GM12878 (cell line): ENCODE measurements around the gene VN1R5. TPM values are rescaled to one million over a fixed set of nuclear protein-coding genes. Genes with fewer than 3 reads are reported as not detected.

Experiments
- ATAC-seq: fragments of 200-7000 bp; cut with Tn5 transposase; 3 replicates; pipeline ENCODE4 v1.9.1; 2020; ENCODE audit warnings: mild to moderate bottlenecking, moderate library complexity
- BruUV-seq: library from RNA; stranded (reverse); fragments of 400-500 nt; replicated peaks from 2 replicates; lab custom pipeline; 2021; lab: Mats Ljungman, UMichigan
- CTCF ChIA-PET: fragments of 300-600 bp; sonication (Branson Sonifier 250); formaldehyde crosslinking; extraction: SDS; loops from one replicate; lab custom pipeline; 2021; ENCODE audit warnings: inconsistent platforms; lab: Yijun Ruan, JAX
- POLR2A ChIA-PET: fragments of 350-600 bp; formaldehyde crosslinking; extraction: SDS; loops from one replicate; lab custom pipeline; 2021; ENCODE audit warnings: inconsistent platforms; lab: Charles Lee
- RAD21 ChIA-PET: fragments of 300-600 bp; sonication (Branson Sonifier 250); formaldehyde crosslinking; loops from one replicate; lab custom pipeline; 2023; ENCODE audit warnings: antibody characterized with exemption; ENCODE audit not compliant: unreplicated experiment; lab: Charles Lee
- SMC1A ChIA-PET: fragments of 300-600 bp; sonication (Branson Sonifier 250); formaldehyde crosslinking; loops from one replicate; lab custom pipeline; 2023; ENCODE audit not compliant: unreplicated experiment, uncharacterized antibody; lab: Charles Lee
- DNase-seq: peaks from one replicate; pipeline ENCODE4 v3.0.0-alpha.2; 2011; ENCODE audit warnings: low read depth, low spot score
- FAIRE-seq: peaks from 3 replicates; lab custom pipeline; 2011; peaks lifted over from hg19 to GRCh38; lab: Jason Lieb, UNC
- H2AFZ ChIP-seq: 2 replicates; pipeline ENCODE4 v1.6.0; 2011; ENCODE audit warnings: low read depth, low read length, control low read depth; ENCODE audit not compliant: control insufficient read depth
- H3K27ac ChIP-seq: 2 replicates; pipeline ENCODE4 v1.5.1; 2011; ENCODE audit warnings: control low read depth; ENCODE audit not compliant: control insufficient read depth, insufficient read depth
- H3K27me3 ChIP-seq, 2 experiments: replicated peaks in 1 of 2; 2 replicates each; pipeline versions ENCODE4 v1.6.0 to v1.6.1; 2011; ENCODE audit warnings: low read length in 1 of 2; ENCODE audit not compliant: control insufficient read depth in 2 of 2, insufficient read depth in 2 of 2
- H3K36me3 ChIP-seq, 2 experiments: 2 replicates each; pipeline ENCODE4 v1.5.1; 2011; ENCODE audit warnings: low read length in 1 of 2; ENCODE audit not compliant: control insufficient read depth in 2 of 2, insufficient read depth in 2 of 2
- H3K4me1 ChIP-seq: 2 replicates; pipeline ENCODE4 v1.6.1; 2011; ENCODE audit warnings: mild to moderate bottlenecking, low read length, moderate library complexity, mixed read lengths; ENCODE audit not compliant: control insufficient read depth, insufficient read depth
- H3K4me2 ChIP-seq: 2 replicates; pipeline ENCODE4 v1.6.0; 2011; ENCODE audit warnings: control low read depth; ENCODE audit not compliant: control insufficient read depth, insufficient read depth
- H3K4me3 ChIP-seq: fragments of 200-600 bp; sonication (generic); 2 replicates; pipeline ENCODE4 v1.5.1; 2016
- H3K79me2 ChIP-seq: 2 replicates; pipeline ENCODE4 v1.6.0; 2011; ENCODE audit warnings: low read length; ENCODE audit not compliant: control insufficient read depth, insufficient read depth
- H3K9ac ChIP-seq: 2 replicates; pipeline ENCODE4 v1.8.0; 2011; ENCODE audit warnings: low read length, control low read depth, mixed read lengths; ENCODE audit not compliant: control insufficient read depth, insufficient read depth
- H3K9me3 ChIP-seq: replicated peaks from 3 replicates; pipeline ENCODE4 v1.5.1; 2011; ENCODE audit warnings: mild to moderate bottlenecking, low read length; ENCODE audit not compliant: control insufficient read depth, insufficient read depth
- H4K20me1 ChIP-seq: 2 replicates; pipeline ENCODE4 v1.6.0; 2011; ENCODE audit not compliant: control insufficient read depth, insufficient read depth
- CHD1 ChIP-seq: IDR thresholded peaks from 2 replicates; pipeline ENCODE4 v1.6.1; 2012; ENCODE audit warnings: low read depth, low read length, improper control_type of control experiment
- NFIC ChIP-seq: IDR thresholded peaks from 2 replicates; pipeline ENCODE4 v1.6.1; 2012; ENCODE audit warnings: low read depth, mild to moderate bottlenecking, inconsistent platforms, low read length, moderate library complexity
- NFYA ChIP-seq: IDR thresholded peaks from 2 replicates; pipeline ENCODE4 v1.6.1; 2011; ENCODE audit warnings: low read depth, mild to moderate bottlenecking, low read length, improper control_type of control experiment, borderline replicate concordance
- NFYB ChIP-seq: IDR thresholded peaks from 2 replicates; pipeline ENCODE4 v1.6.1; 2011; ENCODE audit warnings: low read depth, mild to moderate bottlenecking, low read length, improper control_type of control experiment, moderate library complexity; ENCODE audit not compliant: insufficient read depth
- WGBS: methylation state at CpG from one replicate; pipeline ENCODE4 v1.1.6; 2016; ENCODE audit warnings: low lambda C conversion rate; ENCODE audit not compliant: insufficient replicate concordance, insufficient coverage; ENCODE audit errors: missing lambda C conversion rate; 5-methylcytosine and 5-hydroxymethylcytosine counted together
- in situ Hi-C: fragments of 300-500 bp; cut with MboI; formaldehyde crosslinking; loops from 9 replicates; pipeline ENCODE4 v1.14.3; 2018; ENCODE audit warnings: mixed read lengths
- intact Hi-C: fragments of 100-400 bp; cut with micrococcal nuclease; formaldehyde crosslinking; loops from one replicate; pipeline ENCODE4 v1.14.2; 2022; ENCODE audit not compliant: unreplicated experiment
- polyA plus RNA-seq, 11 experiments: library from polyadenylated mRNA; depleted of rRNA in 4 of 11; unstranded in 6 of 11; stranded (reverse) in 5 of 11; fragments of >200 nt; fragmentation: Nextera tagmentation in 4 of 11; fragmentation: Illumina TruSeq in 1 of 11; extraction: Ambion mirVana in 4 of 11; extraction: Trizol in 1 of 11; gene quantifications; 1 replicate in 1 of 11; 2 replicates in 10 of 11; pipeline versions ENCODE4 v1.2.1 to v1.2.3, GENCODE V29; 2011 to 2016; ENCODE audit warnings: inconsistent platforms in 2 of 11, missing spikeins in 2 of 11, low read depth in 1 of 11
- total RNA-seq, 4 experiments: library from RNA; depleted of rRNA in 3 of 4; stranded (reverse); fragments of >200 nt in 3 of 4; fragmentation: Illumina TruSeq in 1 of 4; extraction: Trizol in 1 of 4; gene quantifications; 2 replicates each; pipeline versions ENCODE4 v1.2.1 to v1.2.3, GENCODE V29; 2013 to 2021
- TF ChIP-seq, protein P1 (sequence below): fragments of 150-350 bp; IDR thresholded peaks from 2 replicates; pipeline ENCODE4 v1.6.1; 2016; ENCODE audit warnings: low read depth, low read length

The VN1R5 gene
- total and polyA plus RNA-seq, 10 of the 15 experiments (the other 5 are each of a cell fraction or from before 2014, with no cell fraction given), result not detected

DNA sequence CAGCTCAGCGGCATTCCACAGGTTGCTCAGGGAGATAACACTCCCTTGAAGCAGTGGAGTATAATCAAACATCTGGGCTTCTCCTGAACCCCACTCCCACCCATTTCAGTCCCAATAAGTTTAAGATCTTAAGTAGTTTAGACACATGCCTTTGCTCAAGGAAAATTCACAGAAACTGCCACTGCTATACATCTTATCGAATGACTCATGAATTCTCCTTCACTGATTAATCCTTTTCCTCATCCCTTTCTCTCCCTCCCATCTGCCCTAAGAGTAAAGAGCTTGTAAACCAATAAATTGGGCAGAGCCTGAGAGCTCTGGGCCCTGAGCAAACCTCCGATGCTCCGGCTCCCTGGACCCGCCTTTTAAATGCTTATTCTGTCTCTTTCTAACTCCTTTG lies 10.2 kb downstream of the VN1R5 start:
- intact Hi-C loops (no loop called here), in situ Hi-C loops (no loop called here)
- Histone ChIP-seq H3K79me2 (no peaks in the 10 kb centered on the region), H3K4me3 (no peak overlapping the region), H3K4me1 (no peaks in the 10 kb centered on the region), H3K9me3 (no peaks in the 10 kb centered on the region; the same call in 2 of the 3 replicates), H2AFZ (no peak overlapping the region), H3K4me2 (no peak overlapping the region), H3K36me3 (no peaks in the 10 kb centered on the region), H4K20me1 (no peaks in the 10 kb centered on the region), H3K9ac (no peak overlapping the region), H3K27ac (no peak overlapping the region), H3K27me3 (no peaks in the 10 kb centered on the region)
- ChIA-PET POLR2A (interaction anchor here (0.6 to 0.7 kb wide), 2 partner anchors 9 to 184 kb away, joined by 3 read pairs; no protein-coding TSS in a partner anchor), RAD21 (no interaction called here), SMC1A (no interaction called here), CTCF (no interaction called here)
- no peak for DNase-seq
- no peak for FAIRE-seq
- no TSS peak for BruUV-seq
- 51% methylated on average over 5 of the region's 5 CpGs for WGBS
- ATAC-seq, result no peak
- no peak for TF ChIP-seq NFYB
- no peak for TF ChIP-seq NFIC
- TF ChIP-seq CHD1, result no peak
- TF ChIP-seq NFYA, result no peak
- TF ChIP-seq, protein P1, sequence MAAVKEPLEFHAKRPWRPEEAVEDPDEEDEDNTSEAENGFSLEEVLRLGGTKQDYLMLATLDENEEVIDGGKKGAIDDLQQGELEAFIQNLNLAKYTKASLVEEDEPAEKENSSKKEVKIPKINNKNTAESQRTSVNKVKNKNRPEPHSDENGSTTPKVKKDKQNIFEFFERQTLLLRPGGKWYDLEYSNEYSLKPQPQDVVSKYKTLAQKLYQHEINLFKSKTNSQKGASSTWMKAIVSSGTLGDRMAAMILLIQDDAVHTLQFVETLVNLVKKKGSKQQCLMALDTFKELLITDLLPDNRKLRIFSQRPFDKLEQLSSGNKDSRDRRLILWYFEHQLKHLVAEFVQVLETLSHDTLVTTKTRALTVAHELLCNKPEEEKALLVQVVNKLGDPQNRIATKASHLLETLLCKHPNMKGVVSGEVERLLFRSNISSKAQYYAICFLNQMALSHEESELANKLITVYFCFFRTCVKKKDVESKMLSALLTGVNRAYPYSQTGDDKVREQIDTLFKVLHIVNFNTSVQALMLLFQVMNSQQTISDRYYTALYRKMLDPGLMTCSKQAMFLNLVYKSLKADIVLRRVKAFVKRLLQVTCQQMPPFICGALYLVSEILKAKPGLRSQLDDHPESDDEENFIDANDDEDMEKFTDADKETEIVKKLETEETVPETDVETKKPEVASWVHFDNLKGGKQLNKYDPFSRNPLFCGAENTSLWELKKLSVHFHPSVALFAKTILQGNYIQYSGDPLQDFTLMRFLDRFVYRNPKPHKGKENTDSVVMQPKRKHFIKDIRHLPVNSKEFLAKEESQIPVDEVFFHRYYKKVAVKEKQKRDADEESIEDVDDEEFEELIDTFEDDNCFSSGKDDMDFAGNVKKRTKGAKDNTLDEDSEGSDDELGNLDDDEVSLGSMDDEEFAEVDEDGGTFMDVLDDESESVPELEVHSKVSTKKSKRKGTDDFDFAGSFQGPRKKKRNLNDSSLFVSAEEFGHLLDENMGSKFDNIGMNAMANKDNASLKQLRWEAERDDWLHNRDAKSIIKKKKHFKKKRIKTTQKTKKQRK, result no peak
